ENCODE measurements around the gene CSTF3. TPM values are rescaled to one million over a fixed set of nuclear protein-coding genes. Genes with fewer than 3 reads are reported as not detected.
"Not testable (repeated sequence)": the region's sequence is repeated elsewhere in the genome, so short reads cannot be mapped to it uniquely, and the experiment has no call there.

CSTF3 gene
- 22.7 and 38.2 TPM in 2 replicates for total RNA-seq

DNA sequence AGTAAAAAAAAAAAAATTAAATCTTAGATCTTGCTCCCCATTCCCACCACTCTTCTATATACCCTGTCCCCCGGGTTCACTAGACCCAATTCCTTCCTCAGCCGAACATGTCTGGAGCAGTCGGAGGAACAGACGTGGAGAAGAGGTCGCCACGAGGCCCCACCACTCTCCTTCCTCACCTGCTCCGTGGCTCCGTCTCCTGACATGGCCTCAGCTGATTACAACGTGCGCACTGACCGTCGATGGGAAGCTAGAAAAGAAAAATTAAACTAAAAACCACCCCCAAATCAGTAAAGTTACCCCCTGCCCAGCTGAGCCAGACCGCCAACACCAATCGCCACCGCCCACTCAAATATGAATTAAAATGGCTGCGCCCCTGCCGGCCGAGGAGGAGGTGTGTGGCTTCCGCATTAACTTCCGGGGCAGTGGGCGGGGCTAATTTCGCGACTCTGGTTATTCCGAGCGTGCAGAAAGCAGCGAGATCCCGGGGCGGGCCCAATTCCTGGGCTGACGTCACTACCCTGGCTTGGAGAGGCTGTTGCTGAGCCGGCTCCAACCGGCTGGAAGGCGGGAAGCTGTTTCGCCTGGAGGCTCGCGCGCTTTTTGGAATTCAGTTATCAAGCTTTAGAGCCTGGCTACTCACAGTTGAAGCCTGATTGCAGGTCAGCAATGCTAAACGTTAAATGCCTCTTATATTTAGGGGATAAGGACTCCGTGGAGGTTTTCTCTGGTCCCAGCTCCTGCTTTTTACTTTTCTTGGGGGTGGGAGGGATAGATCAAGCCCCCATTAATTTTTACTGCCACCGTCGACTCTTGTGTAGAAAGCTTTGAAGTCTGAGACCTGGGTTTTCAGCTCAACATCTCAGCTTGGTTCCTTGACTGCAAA lies at the start of gene CSTF3:
Gene CSTF3 (minus strand): TSS at position 361 of the 886 bp plus-strand sequence. CDS start 155 bp downstream, at position 206.
- DNase-seq (ENCODE audit: low read depth): peak; percentile 95

DNA sequence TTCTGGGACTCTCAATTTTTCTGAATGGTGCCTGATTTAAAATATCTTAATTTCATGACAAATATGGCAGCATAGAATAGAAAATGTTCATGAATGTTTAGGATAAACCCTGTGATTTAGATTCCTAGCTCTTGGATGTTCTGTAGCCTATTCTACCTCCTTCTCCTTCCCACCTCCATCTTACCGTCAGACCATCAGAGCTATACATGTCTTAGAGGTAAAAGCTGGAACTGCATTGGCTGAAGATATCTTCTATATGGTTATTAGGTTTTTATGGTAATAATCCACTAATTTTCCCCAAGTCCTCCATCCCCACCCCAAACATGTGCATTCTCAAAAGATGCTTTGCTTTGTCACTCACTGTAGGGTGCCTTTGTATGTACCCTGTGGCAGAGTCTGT lies 46.9 kb upstream of the CSTF3 start:
- no peak for DNase-seq (ENCODE audit: low read depth)

DNA sequence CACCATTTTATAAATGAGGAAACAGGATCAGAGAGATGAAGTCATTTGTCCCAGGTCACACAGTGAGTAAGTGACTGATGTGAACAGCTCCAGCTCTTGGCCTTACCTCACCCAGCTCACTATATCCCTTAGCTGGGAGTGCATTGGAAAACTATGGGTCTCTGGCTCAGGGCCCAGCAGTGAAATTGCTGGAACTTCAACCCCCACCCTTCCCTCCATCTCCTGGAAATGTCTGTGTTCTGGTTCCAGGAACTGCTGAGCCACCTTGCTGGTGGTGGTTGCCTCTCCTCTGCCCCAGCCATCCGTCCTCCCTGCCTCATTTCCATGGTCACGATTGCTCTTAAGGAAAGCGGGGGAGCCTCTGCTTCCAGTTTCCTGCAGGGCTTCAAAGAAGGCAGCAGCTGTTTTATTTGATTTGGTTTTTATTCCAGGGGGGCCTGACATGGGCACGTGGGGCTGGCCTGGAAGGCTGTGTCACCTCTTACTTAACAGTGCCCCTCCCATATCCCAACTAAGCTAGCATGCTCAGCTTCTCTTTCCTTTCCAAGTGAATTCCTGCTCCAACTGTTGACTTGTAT lies 46.2 kb upstream of the CSTF3 start:
- peak; percentile 52 for DNase-seq (ENCODE audit: low read depth)

DNA sequence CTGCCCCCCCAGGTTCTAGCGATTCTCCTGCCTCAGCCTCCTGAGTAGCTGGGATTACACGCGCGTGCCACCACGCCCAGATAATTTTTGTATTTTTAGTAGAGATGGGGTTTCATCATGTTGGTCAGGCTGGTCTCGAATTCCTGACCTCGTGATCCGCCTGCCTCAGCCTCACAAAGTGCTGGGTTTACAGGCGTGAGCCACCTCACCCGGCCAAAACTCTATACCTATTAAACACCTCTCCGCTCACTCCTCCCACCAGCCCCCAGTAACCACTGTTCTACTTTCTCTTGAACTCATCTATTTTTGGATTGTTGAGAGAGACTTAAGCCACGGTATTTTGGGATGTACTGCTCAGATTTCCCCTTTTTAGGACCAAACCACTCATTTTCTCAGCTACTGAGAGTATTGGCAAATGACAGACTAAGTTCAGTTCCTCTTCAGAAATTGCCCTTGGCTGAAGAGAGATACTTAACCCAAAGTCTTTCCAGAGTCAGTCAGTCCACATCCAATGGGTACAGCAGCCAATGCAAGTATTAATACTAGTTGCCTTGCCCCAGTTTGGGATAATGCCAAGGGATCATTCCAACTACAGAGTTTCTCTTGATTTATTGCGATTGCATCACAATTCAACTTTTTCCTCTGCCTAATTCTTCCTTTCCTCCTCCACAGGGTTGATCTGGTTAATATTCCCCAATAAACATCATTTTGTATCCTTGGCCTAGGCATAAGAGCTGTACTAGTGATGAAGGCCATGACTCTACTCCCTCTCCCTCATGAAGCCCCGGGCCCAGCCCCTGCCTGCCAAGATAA lies 36.8 kb upstream of the CSTF3 start:
- no peak for DNase-seq (ENCODE audit: low read depth)

DNA sequence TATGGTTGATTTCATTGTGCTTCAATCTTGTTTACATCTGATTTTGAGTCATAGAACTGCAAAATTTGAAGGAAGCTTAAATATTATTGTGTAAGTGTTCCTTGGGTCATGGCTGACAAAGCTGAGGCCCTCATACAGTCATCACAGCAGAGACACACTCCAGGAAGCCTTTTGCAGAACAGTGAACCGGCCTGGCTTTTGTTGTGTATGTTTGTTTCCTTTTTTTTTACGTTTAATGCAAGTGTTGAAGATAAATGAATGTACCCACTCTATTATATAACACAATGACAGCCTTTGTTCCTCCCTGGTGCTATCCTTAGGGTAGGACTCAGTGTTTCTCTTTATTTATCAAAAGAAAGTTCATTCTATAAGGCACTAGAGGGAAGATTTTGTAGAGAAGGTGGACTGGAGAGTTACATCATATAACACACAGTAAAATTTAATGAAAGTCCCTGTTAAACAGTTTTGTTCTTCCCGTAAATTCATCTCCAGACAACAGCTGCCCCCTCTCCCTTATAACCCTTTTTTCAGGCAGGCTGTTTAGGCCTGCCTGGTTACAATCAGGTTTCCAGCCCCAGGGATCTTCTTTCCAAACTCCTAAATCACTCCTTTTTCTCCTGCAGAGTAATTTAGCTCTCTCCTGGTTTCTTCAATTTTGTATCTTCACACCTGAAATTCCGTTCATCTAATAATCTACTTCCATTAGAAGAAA lies 34.3 kb upstream of the CSTF3 start:
- no peak for DNase-seq (ENCODE audit: low read depth)

DNA sequence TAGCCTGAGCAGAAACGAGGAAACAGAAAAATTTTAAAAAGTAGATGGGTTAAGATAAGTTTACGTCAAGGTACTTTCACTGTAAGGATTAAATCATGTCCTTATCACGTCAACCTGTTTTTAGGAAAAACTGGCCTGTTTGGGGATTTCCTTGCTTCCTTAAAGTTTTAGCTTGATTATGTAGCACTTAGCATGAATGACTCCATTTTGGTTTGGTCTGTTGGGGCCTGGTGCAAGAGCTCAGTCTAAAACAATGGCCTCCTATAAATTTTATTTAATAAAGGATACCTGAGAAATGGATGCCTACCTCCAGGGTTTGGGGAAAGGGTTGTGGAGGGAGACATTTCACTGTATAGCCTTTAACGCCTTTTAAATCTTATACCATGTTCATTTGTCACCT lies 33.2 kb upstream of the CSTF3 start:
- no peak for DNase-seq (ENCODE audit: low read depth)

DNA sequence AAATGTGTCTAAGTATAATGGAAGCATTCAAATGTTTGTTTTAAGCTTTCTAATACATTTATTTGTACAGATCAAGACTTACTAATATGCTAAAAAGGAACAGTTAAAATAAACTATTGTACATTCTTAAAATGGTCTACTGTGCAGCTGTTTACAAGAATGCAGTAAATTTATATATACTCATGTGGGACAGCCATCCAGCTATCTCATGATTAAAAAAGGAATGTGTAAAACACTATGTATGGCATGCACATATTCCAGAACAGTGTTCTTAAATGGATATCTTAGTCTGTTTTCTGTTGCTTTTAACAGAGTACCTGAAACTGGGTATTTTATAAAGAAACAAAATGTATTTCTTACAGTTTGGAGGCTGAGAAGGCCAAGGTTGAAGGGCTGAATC lies 30.2 kb upstream of the CSTF3 start:
- DNase-seq (ENCODE audit: low read depth): no peak

DNA sequence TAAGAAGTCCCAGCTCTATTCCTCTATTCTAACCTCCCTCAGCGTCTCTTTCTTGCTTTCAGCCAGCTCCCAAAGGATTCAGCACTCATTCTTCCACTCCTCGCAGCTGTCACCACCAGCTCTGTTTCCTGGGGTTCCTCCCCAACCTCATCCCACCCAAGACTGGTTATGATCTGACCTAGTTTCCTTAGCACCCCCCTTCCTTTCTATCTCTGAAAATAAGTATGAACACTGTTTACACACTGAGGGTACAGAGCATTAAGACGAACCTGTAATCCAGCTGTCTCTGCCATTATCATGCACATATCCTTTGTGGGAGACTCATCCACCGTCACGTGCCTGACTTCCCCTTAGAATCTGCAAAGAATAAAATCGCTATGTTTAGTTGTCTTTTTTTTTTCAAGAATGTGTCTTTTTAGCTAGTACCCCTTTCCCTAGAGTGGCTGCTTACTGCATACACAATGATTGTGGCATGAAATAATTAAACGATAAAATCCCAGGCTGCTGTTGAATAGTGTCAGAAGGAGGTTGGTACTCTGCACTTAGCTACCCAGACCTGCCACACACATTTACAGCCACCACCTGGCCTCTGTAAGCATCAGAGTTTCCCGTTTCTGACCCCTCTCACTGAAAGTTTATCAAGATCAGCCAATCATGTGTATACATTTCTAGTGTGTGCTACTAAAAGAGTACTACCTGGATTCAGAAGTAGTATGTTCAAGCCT lies 26.9 kb upstream of the CSTF3 start:
- no peak for DNase-seq (ENCODE audit: low read depth)

DNA sequence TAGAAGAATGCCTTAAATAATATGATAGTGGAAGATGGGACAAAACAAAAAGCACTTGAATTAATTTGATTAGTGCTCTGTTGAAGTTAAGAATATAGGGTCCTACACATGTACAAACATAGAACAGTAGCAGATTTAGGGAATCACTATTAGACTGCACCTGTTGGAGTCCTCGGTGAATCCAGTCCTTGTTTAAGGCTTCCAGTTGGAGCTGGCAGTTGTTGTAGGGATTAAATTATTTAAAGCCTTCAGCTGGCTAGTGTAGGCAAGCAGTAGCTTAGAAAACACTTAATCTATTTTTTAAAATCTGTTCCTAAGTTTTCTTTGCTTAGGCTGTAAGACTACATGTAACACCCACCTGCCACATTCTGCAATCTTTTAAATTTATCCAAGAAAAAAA lies 24.5 kb upstream of the CSTF3 start:
- no peak for DNase-seq (ENCODE audit: low read depth)

DNA sequence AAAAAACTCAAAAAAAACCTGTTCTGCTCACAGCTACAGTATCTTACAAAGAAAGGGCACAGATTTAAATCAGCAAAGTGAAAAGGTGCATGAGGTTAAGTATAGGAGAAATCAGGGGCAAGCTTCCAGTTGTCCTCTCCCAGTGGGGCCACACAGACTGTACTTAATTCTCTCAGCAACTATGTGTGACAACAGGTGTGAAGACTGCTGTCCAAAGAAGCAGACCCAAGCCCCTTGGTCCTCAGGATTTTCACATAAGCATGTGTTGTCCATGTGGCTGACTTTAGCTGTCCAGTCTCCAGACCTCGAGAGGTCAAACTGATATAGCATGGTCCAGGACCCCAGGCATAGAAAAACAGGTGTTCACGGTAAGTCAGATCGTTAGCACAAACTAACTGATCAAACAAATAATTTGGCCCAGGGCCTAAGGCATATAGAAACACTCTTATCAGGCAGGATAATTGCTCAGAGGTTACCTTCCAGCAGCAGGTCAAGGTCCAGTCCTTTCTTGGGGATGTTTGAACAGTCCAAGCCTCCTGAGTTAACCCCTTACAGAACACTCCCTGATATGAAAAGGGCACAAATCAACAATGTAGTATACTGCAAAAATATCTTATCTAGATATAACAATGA lies 21.1 kb upstream of the CSTF3 start:
- DNase-seq (ENCODE audit: low read depth): no peak

DNA sequence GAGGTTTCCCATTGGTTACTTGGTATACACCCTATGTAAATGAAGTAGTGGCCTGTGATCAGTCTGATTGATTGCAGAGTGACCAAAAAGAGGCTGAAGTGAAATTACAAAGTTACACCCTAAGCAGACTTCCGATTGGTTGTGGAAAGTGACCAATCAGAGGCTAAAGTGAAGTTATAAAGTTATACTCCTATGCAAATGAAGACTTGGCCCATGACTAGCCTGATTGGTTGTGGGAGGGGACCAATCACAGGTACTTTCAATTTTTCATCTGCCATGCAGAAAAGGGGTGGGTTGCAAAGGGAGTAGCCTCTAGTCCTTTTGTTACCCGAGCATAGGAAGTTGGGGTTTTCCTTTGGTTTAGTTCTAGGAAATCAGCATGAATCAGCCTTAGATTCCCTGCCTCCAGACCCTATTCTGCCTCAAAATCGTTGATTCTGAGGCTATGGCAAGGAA lies 18.1 kb upstream of the CSTF3 start:
- DNase-seq (ENCODE audit: low read depth): no peak

DNA sequence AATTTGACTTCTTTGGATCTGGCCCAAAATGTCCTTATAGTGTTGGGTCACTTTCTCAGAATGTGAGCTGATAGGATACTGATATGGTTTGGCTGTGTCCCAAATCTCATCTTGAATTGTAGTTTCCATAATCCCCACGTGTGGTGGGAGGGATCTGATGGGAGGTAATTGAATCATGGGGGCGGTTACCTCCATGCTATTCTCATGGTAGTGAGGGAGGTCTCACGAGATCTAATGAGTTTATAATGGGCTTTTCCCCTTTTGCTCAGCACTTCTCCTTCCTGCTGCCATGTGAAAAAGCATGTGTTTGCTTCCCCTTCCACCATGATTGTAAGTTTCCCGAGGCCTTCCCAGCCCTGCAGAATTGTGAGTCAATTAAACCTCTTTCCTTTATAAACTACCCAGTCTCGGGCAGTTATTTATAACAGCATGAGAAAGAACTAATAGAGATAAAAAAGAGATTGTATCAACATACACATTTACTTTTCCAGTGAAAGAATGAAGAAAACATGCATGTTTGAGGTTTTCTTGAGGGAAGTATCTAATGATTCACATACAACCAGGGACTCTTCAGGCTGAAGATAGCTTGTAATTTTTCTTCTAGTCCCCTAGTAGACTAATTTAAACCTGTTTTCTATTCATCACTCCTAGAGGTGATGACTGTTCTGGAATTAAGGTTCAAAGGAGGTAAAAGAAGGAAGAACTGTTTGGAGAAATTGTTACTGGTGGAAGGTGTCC lies 17.3 kb upstream of the CSTF3 start:
- no peak for DNase-seq (ENCODE audit: low read depth)

DNA sequence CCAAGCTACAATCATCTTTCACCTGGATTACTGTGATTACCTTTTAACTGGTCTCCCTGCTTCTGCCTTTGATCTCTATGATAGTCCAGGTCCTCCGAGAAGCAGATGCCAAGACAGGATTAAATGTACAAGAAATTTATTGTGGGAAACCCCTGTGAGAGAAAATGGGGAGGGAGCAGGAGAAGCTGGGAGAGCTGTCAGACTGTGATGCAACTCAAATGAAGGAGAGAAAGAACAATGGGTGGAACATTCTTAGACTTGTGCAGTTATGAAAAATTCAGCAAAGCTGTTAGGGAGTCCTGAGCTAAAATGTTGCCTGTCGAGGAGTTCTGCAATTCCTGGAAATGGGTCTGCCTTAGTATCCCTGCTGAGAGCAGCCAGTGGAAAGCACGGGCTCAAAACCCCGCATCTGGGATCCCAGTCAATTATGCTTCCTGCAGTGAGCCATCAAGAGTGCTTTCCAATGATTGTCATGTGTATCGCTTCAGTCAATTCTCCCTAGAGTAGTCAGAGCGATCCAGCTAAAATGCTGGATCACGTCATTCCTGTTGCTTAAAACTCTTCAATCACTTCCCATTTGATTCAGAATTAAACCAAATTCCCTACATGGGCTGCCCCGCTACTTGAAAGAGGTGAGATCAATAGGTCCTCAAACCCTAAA lies 16.5 kb upstream of the CSTF3 start:
- no peak for DNase-seq (ENCODE audit: low read depth)

DNA sequence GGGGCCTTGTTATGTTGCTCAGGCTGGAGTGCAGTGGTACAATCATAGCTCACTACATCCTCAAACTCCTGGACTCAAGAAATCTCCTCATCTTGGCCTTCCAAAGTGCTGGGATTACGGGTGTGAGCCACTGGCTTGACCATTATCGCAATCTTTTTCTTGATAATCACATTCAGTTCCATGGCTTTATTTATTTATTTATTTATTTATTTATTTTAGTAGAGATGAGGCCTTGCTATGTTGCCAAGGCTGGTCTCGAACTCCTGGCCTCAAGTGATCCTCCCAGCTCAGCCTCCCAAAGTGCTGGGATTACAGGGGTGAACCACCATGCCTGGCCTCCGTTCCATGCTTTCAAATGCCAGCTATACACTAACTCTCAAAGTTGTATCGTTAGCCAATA lies 15.5 kb upstream of the CSTF3 start:
- DNase-seq (ENCODE audit: low read depth): not testable (repeated sequence)

DNA sequence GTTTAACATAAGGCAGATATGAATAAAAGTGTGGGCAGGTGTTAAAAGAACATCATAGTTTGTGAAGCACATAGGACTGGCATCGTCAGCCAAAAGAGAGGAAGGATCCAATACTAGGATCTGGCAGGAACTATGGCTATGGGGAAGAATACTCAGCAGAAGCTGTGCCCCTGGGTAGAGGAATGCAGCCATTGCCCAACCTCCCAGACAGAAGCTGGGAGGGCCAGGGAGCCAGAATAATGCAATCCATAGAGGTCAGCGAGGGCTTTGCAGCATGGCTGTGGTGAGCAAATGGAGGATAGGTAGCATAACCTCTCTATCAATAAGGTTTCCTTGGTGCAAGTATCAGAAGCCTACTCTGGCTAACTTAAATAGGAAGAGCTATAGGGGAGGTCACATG lies 11.7 kb upstream of the CSTF3 start:
- DNase-seq (ENCODE audit: low read depth): peak; percentile 27

DNA sequence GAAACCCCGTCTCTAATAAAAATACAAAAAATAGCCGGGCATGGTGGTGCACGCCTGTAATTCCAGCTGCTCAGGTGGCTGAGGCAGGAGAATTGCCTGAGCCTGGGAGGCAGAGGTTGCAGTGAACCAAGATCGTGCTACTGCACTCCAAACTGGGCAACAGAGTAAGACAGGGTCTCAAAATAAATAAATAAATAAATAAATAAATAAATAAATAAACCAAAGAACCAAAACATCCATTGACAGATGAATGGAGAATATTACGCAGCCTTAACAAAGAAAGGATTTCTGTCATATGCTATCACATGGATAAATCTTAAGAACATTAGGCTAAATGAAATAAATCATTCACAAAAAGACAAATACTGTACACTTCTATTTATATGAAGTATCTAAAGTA lies 11.1 kb upstream of the CSTF3 start:
- DNase-seq (ENCODE audit: low read depth): no peak

DNA sequence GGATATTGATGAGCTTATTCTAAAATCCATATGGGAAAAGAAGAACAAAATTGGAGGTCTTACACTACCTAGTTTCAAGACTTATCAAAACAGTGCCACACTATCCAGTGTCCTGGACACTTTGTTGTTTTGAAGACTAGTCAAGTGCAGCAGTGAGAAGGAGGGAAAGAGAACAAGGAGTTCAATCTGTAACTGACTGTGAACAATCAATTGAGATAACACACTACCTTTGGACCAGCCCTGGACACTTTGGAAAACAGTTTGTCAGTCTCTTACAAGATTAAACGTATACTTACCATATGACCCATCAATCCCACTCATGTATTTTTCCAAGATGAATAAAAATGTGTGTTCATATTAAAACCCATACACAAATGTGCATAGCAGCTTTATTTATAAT lies 10.0 kb upstream of the CSTF3 start:
- DNase-seq (ENCODE audit: low read depth): no peak

DNA sequence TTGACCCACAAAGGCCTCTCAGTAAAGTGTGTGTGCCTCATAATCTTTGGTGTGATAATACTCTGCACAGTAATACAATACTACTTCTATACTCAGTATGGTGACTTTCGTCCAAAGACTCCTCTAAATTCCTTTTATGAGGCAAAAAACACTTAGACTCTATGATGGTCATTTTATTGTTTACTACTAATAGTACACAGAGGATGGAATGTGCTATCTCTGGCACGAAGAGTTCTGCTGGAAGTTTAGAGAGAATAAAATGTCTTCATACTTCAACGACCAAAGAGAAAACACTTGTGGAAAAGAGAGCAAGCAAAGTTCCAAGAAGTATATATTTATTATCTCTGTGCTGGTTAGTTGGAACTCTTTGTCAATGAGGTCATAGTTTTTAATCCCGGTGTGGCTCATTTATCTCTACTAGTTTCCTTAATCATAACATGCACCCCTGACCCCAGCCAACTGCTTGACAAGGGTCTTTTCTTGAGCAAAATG lies 7.5 kb upstream of the CSTF3 start:
- peak; percentile 18 for DNase-seq (ENCODE audit: low read depth)

DNA sequence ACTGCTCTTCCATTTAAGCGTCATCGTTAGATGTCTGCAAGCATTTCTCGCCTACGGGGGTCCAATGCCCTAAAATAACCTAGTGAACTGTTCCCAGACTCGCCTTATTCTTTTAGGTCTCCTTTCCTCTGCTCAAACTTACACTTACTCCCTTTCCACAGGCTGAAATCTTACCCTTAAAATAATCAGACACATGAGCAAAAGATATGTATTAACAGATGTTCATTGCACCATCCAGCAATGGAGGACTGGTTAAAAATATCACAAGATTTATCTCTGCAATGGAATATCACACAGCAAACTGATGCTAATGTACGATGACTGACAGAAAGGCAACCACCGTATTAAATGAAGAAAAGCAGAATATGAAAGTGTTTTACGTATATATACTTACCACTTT lies 1.6 kb upstream of the CSTF3 start:
- no peak for DNase-seq (ENCODE audit: low read depth)

Data from renal cortical epithelial cell (primary cell).